K562 (cell line): ENCODE measurements around the gene FTSJ3. TPM values are rescaled to one million over a fixed set of nuclear protein-coding genes. Genes with fewer than 3 reads are reported as not detected.

Experiments
- CHD1 ChIP-seq: fragments of 200-600 bp; sonication (generic); IDR thresholded peaks from one replicate; pipeline ENCODE4 v1.6.1; 2012; ENCODE audit warnings: mild to moderate bottlenecking, moderate library complexity, low read length, inconsistent platforms
- E2F6 ChIP-seq, 2 experiments: IDR thresholded peaks; 2 replicates each; pipeline ENCODE4 v1.6.1; 2011; ENCODE audit warnings: borderline replicate concordance in 1 of 2, control low read depth in 1 of 2, low read depth in 1 of 2, low read length in 1 of 2, mild to moderate bottlenecking in 1 of 2, mixed read lengths in 1 of 2, moderate library complexity in 1 of 2; ENCODE audit not compliant: insufficient read depth in 1 of 2, insufficient read length in 1 of 2, poor library complexity in 1 of 2, severe bottlenecking in 1 of 2; ENCODE audit errors: extremely low read depth in 1 of 2
- HDAC3 ChIP-seq: fragments of 450-650 bp; IDR thresholded peaks from 2 replicates; pipeline ENCODE4 v1.6.1; 2018; ENCODE audit warnings: borderline replicate concordance, mild to moderate bottlenecking, moderate library complexity; ENCODE audit not compliant: partially characterized antibody
- ID3 ChIP-seq, 2 experiments: fragments of 250-450 bp in 1 of 2; fragments of 450-650 bp in 1 of 2; sonication (Bioruptor Pico) in 1 of 2; IDR thresholded peaks; 2 replicates each; pipeline versions ENCODE4 v1.6.1 to v1.8.0; 2016 to 2021; ENCODE audit warnings: mild to moderate bottlenecking in 2 of 2, moderate library complexity in 2 of 2, missing compliant biosample characterization in 1 of 2, missing genetic modification characterization in 1 of 2
- ILF3 ChIP-seq: fragments of 450-650 bp; IDR thresholded peaks from 2 replicates; pipeline ENCODE4 v1.6.1; 2018; ENCODE audit warnings: antibody characterized with exemption, mild to moderate bottlenecking, moderate library complexity, borderline replicate concordance
- ILK ChIP-seq: fragments of 450-650 bp; IDR thresholded peaks from 2 replicates; pipeline ENCODE4 v1.6.1; 2016; ENCODE audit warnings: missing genetic modification characterization, low read depth, mild to moderate bottlenecking, missing compliant biosample characterization, moderate library complexity, borderline replicate concordance
- PPARD ChIP-seq: fragments of 250-450 bp; sonication (Bioruptor Pico); IDR thresholded peaks from 2 replicates; pipeline ENCODE4 v1.8.0; 2022; ENCODE audit warnings: inconsistent platforms, mild to moderate bottlenecking, moderate library complexity
- RBBP5 ChIP-seq: fragments of 200-600 bp; sonication (generic); IDR thresholded peaks from 2 replicates; pipeline ENCODE4 v1.6.1; 2012; ENCODE audit warnings: borderline replicate concordance, mild to moderate bottlenecking, low read length, control low read depth, inconsistent platforms; ENCODE audit not compliant: insufficient read depth, poor library complexity, severe bottlenecking
- RBM14 ChIP-seq: fragments of 200-400 bp; formaldehyde crosslinking; IDR thresholded peaks from 2 replicates; pipeline ENCODE4 v1.6.1; 2018; ENCODE audit warnings: low read depth, mild to moderate bottlenecking, low read length, moderate library complexity, borderline replicate concordance; ENCODE audit not compliant: insufficient read depth
- RNF2 ChIP-seq: sonication (generic); IDR thresholded peaks from 2 replicates; pipeline ENCODE4 v1.6.1; 2016
- SIRT6 ChIP-seq: IDR thresholded peaks from one replicate; pipeline ENCODE4 v1.6.1; 2012; ENCODE audit warnings: low read depth, mild to moderate bottlenecking, control low read depth, inconsistent platforms, low read length, moderate library complexity
- ZNF146 ChIP-seq: IDR thresholded peaks from one replicate; pipeline ENCODE4 v1.6.1; 2018; ENCODE audit warnings: missing compliant biosample characterization; ENCODE audit not compliant: unreplicated experiment
- ZNF280B ChIP-seq: fragments of 250-450 bp; sonication (Bioruptor Pico); IDR thresholded peaks from 2 replicates; pipeline ENCODE4 v1.5.1; 2021; ENCODE audit warnings: mild to moderate bottlenecking
- ZNF79 ChIP-seq: fragments of 250-450 bp; sonication (Bioruptor Pico); IDR thresholded peaks from 2 replicates; pipeline ENCODE4 v1.4.0; 2020; ENCODE audit warnings: low read depth, mild to moderate bottlenecking, moderate library complexity
- polyA plus RNA-seq, 8 experiments: library from polyadenylated mRNA; depleted of rRNA in 4 of 8; stranded (reverse) in 5 of 8; unstranded in 3 of 8; fragments of >200 nt; fragmentation: Nextera tagmentation in 2 of 8; fragmentation: Illumina TruSeq in 1 of 8; extraction: Ambion mirVana in 2 of 8; extraction: Trizol in 1 of 8; gene quantifications; 2 replicates each; pipeline versions ENCODE4 v1.2.1 to v1.2.3, GENCODE V29; 2011 to 2014; ENCODE audit warnings: inconsistent platforms in 1 of 8, missing spikeins in 1 of 8
- total RNA-seq, 7 experiments: library from RNA; depleted of rRNA in 6 of 7; stranded (reverse); fragments of >200 nt in 6 of 7; fragmentation: Illumina TruSeq in 2 of 7; extraction: Trizol in 2 of 7; gene quantifications; 2 replicates each; pipeline versions ENCODE4 v1.2.1 to v1.2.3, GENCODE V29; 2011 to 2021; ENCODE audit warnings: low replicate concordance in 1 of 7

The FTSJ3 gene
- total and polyA plus RNA-seq, 9 of the 15 experiments (the other 6 are each of a cell fraction or from before 2014, with no cell fraction given) = 18.0 to 65.6 (median 52.4) TPM

GRCh38 chr17:63775420-63775819 is 52.0 kb downstream of the FTSJ3 start (continued):
- TF ChIP-seq ZNF146 (CRISPR knock-in tag) (no peak), ZNF79 (CRISPR knock-in tag) (no peak), HDAC3 (no peak), E2F6 (IDR thresholded peaks at IDR 0.05; ENCODE audit: borderline replicate concordance in 1 of 2, extremely low read depth in 1 of 2, insufficient read depth in 1 of 2, insufficient read length in 1 of 2, low read depth in 1 of 2, low read length in 1 of 2, poor library complexity in 1 of 2, severe bottlenecking in 1 of 2) (no peak), RBM14 (no peak), ILK (no peak), CHD1 (peak; percentile 52), RBBP5 (no peak), SIRT6 (no peak), ZNF280B (CRISPR knock-in tag) (no peak), PPARD (CRISPR knock-in tag) (no peak), ID3 (CRISPR knock-in tag; IDR thresholded peaks at IDR 0.05) (no peak), ID3 (tag; IDR thresholded peaks at IDR 0.05) (no peak), RNF2 (no peak), ILF3 (no peak)
